Sigmoid colon (tissue), 7 donors: ENCODE measurements around the gene HOXD3. TPM values are rescaled to one million over a fixed set of nuclear protein-coding genes. Genes with fewer than 3 reads are reported as not detected.

Experiments used
- DNase-seq: peaks from one replicate; pipeline ENCODE4 v3.0.0-alpha.2; 2019
- H3K27ac ChIP-seq, 4 donors: fragments of 200-600 bp; sonication (generic); one replicate each; pipeline ENCODE4 v1.5.1; 2016 to 2019; ENCODE audit warnings: mild to moderate bottlenecking in 1 of 4
- H3K27me3 ChIP-seq, 3 donors: fragments of 200-600 bp; sonication (generic); one replicate each; pipeline ENCODE4 v1.5.1; 2019; ENCODE audit warnings: mild to moderate bottlenecking in 1 of 3
- H3K36me3 ChIP-seq, 4 donors: fragments of 200-600 bp; sonication (generic); one replicate each; pipeline ENCODE4 v1.5.1; 2016 to 2019
- H3K4me1 ChIP-seq, 4 donors: fragments of 200-600 bp; sonication (generic); one replicate each; pipeline ENCODE4 v1.5.1; 2017 to 2019
- H3K4me3 ChIP-seq, 4 donors: fragments of 200-600 bp; sonication (generic); one replicate each; pipeline ENCODE4 v1.5.1; 2017 to 2019; ENCODE audit warnings: mild to moderate bottlenecking in 2 of 4, moderate library complexity in 1 of 4
- H3K9me3 ChIP-seq, 4 donors: fragments of 200-600 bp in 3 of 4; sonication (generic) in 3 of 4; one replicate each; pipeline versions ENCODE4 v1.5.1 to v1.6.1; 2013 to 2019
- CTCF ChIP-seq, 4 experiments: fragments of 450-650 bp in 3 of 4; fragments of 200-600 bp in 1 of 4; IDR thresholded peaks; one replicate each; pipeline ENCODE4 v1.5.1; 2016 to 2019; ENCODE audit warnings: antibody characterized with exemption in 4 of 4, mild to moderate bottlenecking in 3 of 4, moderate library complexity in 2 of 4
- EP300 ChIP-seq, 4 donors: sonication (generic); formaldehyde crosslinking; IDR thresholded peaks; one replicate each; pipeline ENCODE4 v1.6.1; 2017; ENCODE audit warnings: antibody characterized with exemption in 4 of 4
- POLR2A ChIP-seq, 2 donors: fragments of 450-650 bp; IDR thresholded peaks; one replicate each; pipeline ENCODE4 v1.6.1; 2016; ENCODE audit warnings: antibody characterized with exemption in 2 of 2, mild to moderate bottlenecking in 2 of 2, moderate library complexity in 2 of 2
- POLR2AphosphoS5 ChIP-seq, 4 donors: sonication (generic); formaldehyde crosslinking; IDR thresholded peaks; one replicate each; pipeline ENCODE4 v1.6.1; 2017; ENCODE audit warnings: antibody characterized with exemption in 4 of 4
- WGBS, 2 donors: extraction: QIAGEN DNeasy Blood & Tissue Kit; methylation state at CpG; one replicate each; pipeline ENCODE4 v1.1.7; 2013; 5-methylcytosine and 5-hydroxymethylcytosine counted together
- intact Hi-C: fragments of 100-400 bp; cut with DNase I; formaldehyde crosslinking; loops from one replicate; pipeline ENCODE4 v1.15.1; 2023
- polyA plus RNA-seq, 3 donors: library from polyadenylated mRNA; stranded (reverse); fragments of 200-250 nt; gene quantifications; one replicate each; pipeline ENCODE4 v1.2.3, GENCODE V29; 2013
- total RNA-seq, 4 donors: library from RNA; depleted of rRNA; stranded (reverse); fragments of >200 nt; gene quantifications; one replicate each; pipeline ENCODE4 v1.1.0, GENCODE V29; 2016
- donor health status: healthy with polysubstance abuse.
- donor health status: Bipolar disorder and iron deficiency.
- donor health status: healthy.

HOXD3 gene
- total RNA-seq = 1 to 10 TPM in 3 of 4 donors, under 1 TPM in 1; 0.68 to 4.6 (median 4.1) TPM
- 1 to 10 TPM in 1 of 3 donors, under 1 TPM in 2; 0.60 to 1.4 (median 0.92) TPM for polyA plus RNA-seq

GRCh38 chr2:176156807-176157498 lies at the start of gene HOXD3:
Gene HOXD3 (plus strand): TSS chr2:176157307. CDS start chr2:176169115, 11,808 bp downstream.
- peak within 1 kb of the TSS; percentile 19 to 32 (median 24) for H3K4me3 ChIP-seq
- H3K27me3 ChIP-seq = peaks cover 55 to 99% (median 88%) of the 10 kb centered on the region in 3 donors
- WGBS, 2 donors = 11 to 14% methylated on average over 48 of the region's 48 CpGs
- peaks cover 0 to 9% (median 0%) of the 10 kb centered on the region in 4 donors for H3K36me3 ChIP-seq
- TF ChIP-seq POLR2A (IDR thresholded peaks at IDR 0.05) (no peak), POLR2AphosphoS5 (IDR thresholded peaks at IDR 0.05) (no peak), EP300 (IDR thresholded peaks at IDR 0.05) (no peak), CTCF (IDR thresholded peaks at IDR 0.05) (no peak)
- H3K4me1 ChIP-seq = peaks cover 0 to 41% (median 33%) of the 10 kb centered on the region in 4 donors
- H3K9me3 ChIP-seq = no peaks in the 10 kb centered on the region
- intact Hi-C loops = no loop called here
- H3K27ac ChIP-seq = no peak within 1 kb of the TSS
- DNase-seq = no peak

GRCh38 chr2:176107731-176108181 lies 49.4 kb upstream of the HOXD3 start:
- peak; percentile 64 for DNase-seq
- Histone ChIP-seq H3K36me3 (peaks cover 0 to 18% (median 0%) of the 10 kb centered on the region in 4 donors), H3K27me3 (peaks cover 0 to 76% (median 6%) of the 10 kb centered on the region in 3 donors), H3K9me3 (no peaks in the 10 kb centered on the region), H3K4me1 (peaks cover 0 to 74% (median 54%) of the 10 kb centered on the region in 4 donors), H3K4me3 (peak overlapping the region; percentile 51 to 65 (median 60)), H3K27ac (peak overlapping the region in 3 of 4 donors; percentile 92 to 96 (median 95))
- 3% methylated on average over 59 of the region's 59 CpGs for WGBS, 2 donors
- intact Hi-C loops = no loop called here
- TF ChIP-seq CTCF (IDR thresholded peaks at IDR 0.05) = no peak
- TF ChIP-seq POLR2AphosphoS5 (IDR thresholded peaks at IDR 0.05) = no peak

- H3K9me3 ChIP-seq = no peaks in the 10 kb centered on the region
- H3K27ac ChIP-seq = peak overlapping the region in 3 of 4 donors; percentile 92 to 96 (median 95)
- peaks cover 0 to 72% (median 46%) of the 10 kb centered on the region in 4 donors for H3K4me1 ChIP-seq
- peaks cover 0 to 18% (median 0%) of the 10 kb centered on the region in 4 donors for H3K36me3 ChIP-seq
- intact Hi-C loops = no loop called here
- peaks cover 0 to 77% (median 6%) of the 10 kb centered on the region in 3 donors for H3K27me3 ChIP-seq
- 31 to 53% methylated on average over 26 of the region's 26 CpGs for WGBS, 2 donors
- H3K4me3 ChIP-seq = peak overlapping the region; percentile 51 to 65 (median 60)
- DNase-seq = no peak
- TF ChIP-seq CTCF (IDR thresholded peaks at IDR 0.05) (no peak), POLR2AphosphoS5 (IDR thresholded peaks at IDR 0.05) (no peak), POLR2A (IDR thresholded peaks at IDR 0.05) (no peak), EP300 (IDR thresholded peaks at IDR 0.05) (no peak)
Measured at GRCh38 chr2:176109192-176109901, 47.8 kb upstream of the HOXD3 start.

- H3K27ac ChIP-seq = peak overlapping the region in 1 of 4 donors; percentile 92
- H3K36me3 ChIP-seq = peaks cover 0 to 18% (median 0%) of the 10 kb centered on the region in 4 donors
- H3K27me3 ChIP-seq = peaks cover 0 to 76% (median 5%) of the 10 kb centered on the region in 3 donors
- no peak for DNase-seq
- peaks cover 0 to 74% (median 44%) of the 10 kb centered on the region in 4 donors for H3K4me1 ChIP-seq
- no peak for TF ChIP-seq POLR2A (IDR thresholded peaks at IDR 0.05)
- TF ChIP-seq EP300 (IDR thresholded peaks at IDR 0.05) = no peak
- no peak for TF ChIP-seq CTCF (IDR thresholded peaks at IDR 0.05)
- no peak for TF ChIP-seq POLR2AphosphoS5 (IDR thresholded peaks at IDR 0.05)
- WGBS, 2 donors = 43 to 51% methylated on average over 4 of the region's 4 CpGs
- intact Hi-C loops = no loop called here
- H3K4me3 ChIP-seq = no peak overlapping the region
- H3K9me3 ChIP-seq = no peaks in the 10 kb centered on the region
Measured at GRCh38 chr2:176109946-176110345, 47.2 kb upstream of the HOXD3 start.
